Measurements from ENCODE around the gene PPP1R14B.

The PPP1R14B gene

GRCh38 chr11:64210301-64211020 is 36.3 kb downstream of the PPP1R14B start:
- no peak for TF ChIP-seq CTCF (IDR thresholded peaks at IDR 0.05; ENCODE audit: extremely low read depth, missing control alignments)

GRCh38 chr11:64209563-64209843 is 37.2 kb downstream of the PPP1R14B start:
- TF ChIP-seq CTCF (IDR thresholded peaks at IDR 0.05; ENCODE audit: extremely low read depth, missing control alignments) = no peak
- DNase-seq (ENCODE audit: low spot score) = no peak

More at GRCh38 chr11:64210301-64211020, 36.3 kb downstream of the PPP1R14B start:
- DNase-seq (ENCODE audit: low spot score) = no peak

DNA sequence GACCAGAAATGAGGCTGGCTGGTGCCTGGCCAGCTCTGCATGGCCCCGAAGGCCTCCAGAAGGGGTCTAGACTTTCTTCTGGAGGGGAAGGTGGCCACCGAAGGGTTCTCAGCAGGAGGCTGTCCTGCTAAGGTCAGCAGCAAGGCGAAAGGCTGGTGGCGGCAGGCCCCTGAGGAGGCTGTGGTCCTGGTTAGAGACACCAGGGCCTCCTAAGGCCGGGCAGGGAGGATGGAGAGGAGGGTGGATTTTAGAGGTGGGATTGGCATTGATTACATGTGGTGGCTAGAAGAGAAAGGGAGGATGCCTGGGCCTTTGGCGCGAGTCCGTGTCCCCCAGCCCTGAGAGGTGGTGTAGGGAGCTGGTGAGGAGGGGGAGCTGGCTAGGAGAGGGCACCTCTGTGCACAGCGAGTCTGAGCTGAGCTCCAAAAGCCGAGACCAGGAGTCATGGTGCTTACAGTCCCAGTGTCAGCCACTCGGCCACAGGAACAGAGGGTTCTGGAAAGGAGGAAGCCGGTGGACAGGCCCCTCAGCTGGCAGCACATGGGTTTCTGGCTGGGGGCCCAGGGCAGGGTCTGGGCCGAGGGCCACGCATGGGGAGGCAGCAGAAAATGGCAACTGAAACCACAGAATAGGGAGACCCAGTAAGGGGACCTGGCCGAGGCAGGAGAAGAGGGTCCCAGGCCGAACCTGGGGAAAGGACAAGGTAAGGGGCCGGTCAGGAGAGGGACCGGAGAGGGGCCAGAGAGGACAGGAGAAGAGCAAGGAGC is 37.8 kb downstream of the PPP1R14B start:
- DNase-seq (ENCODE audit: low spot score) = no peak
- no peak for TF ChIP-seq CTCF (IDR thresholded peaks at IDR 0.05; ENCODE audit: extremely low read depth, missing control alignments)

DNA sequence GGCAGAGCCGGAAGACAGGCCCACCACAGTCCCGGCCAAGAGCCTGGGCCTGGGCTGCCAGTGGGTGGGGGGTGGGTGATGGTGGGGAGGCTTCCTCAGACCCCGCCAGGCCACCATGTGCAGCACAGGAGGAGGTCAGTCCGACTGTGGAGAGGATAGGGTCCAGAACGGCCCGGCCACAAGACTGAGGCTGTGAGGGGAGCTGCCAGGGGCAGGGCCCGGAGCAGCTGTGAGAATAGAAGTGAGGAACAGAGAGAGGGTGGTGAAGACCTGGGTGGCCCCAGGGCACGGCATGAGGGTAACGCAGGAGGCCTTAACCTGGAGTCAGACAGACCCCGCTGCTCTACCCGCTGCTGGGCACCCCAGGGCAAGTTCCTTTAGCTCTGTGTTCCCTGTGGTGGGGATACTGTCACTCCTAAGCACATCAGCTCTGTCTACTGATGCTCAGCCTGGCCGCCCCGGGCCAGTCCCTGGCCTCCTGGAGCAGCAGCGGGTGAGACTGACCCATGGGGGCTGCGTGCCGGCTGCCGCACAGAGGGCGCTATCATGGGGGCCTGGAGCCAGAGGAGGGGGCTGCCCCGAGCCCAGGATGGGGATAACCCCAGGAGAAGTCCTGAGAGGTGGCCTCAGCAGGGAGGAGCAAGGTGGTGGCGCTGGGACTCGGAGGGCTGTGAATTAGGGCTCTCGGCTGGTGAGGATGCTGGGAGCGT is 38.5 kb downstream of the PPP1R14B start:
- DNase-seq (ENCODE audit: low spot score) = no peak
- TF ChIP-seq CTCF (IDR thresholded peaks at IDR 0.05; ENCODE audit: extremely low read depth, missing control alignments) = no peak

GRCh38 chr11:64207256-64208085 is 39.3 kb downstream of the PPP1R14B start:
- no peak for TF ChIP-seq CTCF (IDR thresholded peaks at IDR 0.05; ENCODE audit: extremely low read depth, missing control alignments)
- DNase-seq (ENCODE audit: low spot score) = peak; percentile 93

DNA sequence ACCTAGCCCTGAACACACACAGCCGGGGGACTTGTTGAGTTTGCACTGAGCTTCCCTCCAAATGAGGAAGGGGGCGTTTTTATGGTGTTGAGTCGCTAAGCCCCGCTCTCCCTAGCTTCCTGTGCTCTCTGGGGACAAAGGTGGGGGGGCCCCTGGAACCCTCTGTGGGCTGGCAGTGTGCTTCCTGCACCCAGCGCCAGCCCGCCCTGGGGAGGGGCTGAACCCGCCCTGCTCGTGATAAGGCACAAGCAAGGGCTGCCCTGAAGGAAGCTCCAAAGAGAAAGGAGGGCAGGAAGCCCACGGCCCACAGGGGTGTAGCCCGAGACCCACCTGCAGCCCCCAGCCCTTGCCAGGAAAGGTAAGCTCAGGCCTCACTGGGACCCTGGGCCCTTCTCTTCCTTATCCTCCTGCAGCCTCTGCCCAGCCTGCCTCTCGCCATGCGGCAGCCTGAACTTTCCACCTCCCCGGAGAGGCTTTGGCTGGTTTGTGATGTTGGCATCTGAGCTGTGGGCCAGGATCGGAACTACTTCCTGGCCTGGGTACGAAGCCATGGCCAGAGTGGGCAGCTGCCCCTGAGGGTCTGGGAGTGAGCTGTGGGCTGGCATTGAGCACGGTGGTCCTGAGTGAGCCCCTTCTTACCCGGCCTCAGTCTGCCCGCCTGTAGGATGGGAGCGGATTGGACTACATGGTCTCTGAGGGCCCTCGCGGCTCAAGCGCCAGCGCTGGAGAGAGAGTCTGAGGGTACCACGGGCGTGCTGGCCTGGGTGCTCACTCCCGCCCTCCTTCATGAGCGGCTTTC is 40.1 kb downstream of the PPP1R14B start, which contains the start of gene FERMT3:
FERMT3 (plus strand) TSS at position 265 of the 799 bp plus-strand sequence. CDS start 644 bp downstream, outside the sequence.
- TF ChIP-seq CTCF (IDR thresholded peaks at IDR 0.05; ENCODE audit: extremely low read depth, missing control alignments) = no peak
- DNase-seq (ENCODE audit: low spot score) = peak; percentile 70
